GM03348 (cell line): Measurements from ENCODE around the gene BHMT.

Experiments
- DNase-seq: peaks from one replicate; pipeline ENCODE4 v3.0.0; 2012; ENCODE audit warnings: low spot score

BHMT gene, protein sequence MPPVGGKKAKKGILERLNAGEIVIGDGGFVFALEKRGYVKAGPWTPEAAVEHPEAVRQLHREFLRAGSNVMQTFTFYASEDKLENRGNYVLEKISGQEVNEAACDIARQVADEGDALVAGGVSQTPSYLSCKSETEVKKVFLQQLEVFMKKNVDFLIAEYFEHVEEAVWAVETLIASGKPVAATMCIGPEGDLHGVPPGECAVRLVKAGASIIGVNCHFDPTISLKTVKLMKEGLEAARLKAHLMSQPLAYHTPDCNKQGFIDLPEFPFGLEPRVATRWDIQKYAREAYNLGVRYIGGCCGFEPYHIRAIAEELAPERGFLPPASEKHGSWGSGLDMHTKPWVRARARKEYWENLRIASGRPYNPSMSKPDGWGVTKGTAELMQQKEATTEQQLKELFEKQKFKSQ

DNA sequence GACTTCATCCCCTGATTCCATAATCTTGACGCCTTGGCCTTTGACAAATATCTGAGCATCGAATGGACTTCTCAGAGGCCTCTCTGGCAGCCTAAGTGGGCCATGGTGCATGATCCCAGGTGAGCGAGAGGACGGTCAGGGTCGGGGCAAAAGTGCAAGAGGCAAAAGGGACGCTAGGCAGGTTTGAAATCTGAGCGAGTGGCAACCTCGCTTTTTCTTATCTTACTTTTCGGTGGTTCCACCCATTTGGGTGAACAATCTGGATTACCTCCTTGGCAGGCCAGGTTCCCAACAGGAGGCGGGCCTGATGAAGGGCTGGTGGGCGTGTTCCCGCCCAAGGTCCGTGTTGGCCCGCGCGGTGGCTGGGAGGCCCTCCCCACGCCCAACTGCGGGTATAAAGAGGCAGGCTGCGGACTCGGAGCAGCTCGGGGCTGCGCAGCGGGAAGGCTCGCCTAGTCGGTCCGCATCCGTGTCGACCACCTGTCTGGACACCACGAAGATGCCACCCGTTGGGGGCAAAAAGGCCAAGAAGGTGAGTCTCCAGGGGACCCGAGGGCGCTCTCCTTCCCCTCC is at the start of gene BHMT:
BHMT (plus strand) TSS at position 423 of the 573 bp plus-strand sequence; CDS start at position 500, 77 bp downstream.
- DNase-seq, result no peak

DNA sequence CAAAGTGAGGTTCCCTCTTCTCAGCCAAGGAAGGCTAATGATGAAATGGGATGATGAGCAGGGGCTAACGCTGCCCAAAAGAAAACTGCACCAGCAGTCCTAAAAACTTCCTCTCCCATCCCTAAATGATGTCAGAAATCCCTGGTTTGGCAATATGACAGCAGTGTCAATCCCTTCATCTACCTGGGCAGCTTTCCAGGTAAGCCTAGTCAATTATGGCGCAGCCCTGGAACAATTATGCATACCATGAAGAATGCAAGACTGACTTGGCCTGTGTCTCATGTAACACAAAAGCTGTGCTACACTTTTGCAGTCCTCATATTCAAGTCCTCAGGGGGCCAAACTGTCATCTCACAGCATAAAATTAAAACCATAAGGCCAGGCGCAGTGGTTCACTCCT is 49.2 kb upstream of the BHMT start:
- no peak for DNase-seq

DNA sequence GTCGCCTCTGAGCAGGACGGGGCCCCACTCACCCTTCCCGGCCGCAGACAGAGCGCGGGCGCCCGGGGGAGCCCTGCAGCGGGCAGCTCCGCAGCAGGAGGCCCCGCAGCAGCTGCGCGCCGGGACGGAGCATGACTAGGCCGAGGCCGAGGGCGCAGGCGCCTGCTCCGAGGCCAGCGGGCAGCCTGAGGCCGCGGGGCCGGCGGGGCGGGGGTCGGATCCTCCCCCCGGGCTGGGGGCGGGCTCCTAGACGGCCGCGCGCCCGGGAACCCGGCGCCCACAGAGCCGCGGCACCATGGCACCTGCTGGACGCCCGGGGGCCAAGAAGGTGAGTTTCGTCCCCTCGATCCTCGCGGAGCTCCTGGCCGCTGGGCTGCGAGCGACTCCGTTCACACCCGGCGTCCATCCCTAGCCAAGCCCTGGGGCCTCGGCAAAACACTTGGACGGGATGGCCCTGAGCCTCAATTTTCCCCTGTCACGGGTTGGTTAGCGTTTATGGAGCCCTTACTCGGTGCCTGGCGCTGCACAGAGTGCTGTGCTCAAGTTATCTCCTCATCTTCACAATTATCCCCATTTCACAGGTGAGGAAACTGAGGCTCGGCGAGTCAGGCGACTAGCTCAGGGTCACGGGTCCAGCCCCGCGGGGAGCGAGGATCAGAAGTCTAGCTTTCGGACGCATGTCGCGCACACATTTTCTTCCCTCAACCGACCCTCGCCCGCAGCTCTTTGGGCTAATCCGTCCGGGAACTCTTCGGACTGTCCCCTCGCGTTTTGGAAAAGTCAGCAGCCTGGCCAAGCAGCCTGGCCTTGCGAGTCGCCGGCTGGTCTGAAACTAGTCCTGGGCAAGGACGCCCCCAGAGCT is 41.9 kb upstream of the BHMT start, which contains the start of the genes BHMT2 and DMGDH:
BHMT2 (plus strand) TSS at position 280 of the 862 bp plus-strand sequence; CDS start at position 296, 16 bp downstream.
DMGDH (minus strand) TSS at position 187 of the 862 bp plus-strand sequence; CDS start at position 133, 54 bp downstream.
- DNase-seq, result peak; percentile 85

DNA sequence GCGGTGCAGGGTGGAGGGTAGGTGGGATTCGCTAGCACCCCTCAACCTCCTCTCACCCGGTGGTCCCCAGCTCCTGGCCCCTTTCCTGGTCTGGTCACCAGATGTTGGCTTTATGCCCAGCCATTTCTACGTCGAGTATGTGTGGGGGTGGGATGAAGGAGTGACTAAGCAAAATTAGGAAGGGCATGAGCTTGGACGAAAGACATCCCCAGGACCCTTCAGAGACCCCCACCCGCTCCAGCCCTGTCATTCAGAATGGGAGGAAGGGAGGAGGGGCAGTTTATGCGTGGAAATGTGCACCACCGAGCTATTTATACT is 41.3 kb upstream of the BHMT start:
- DNase-seq, result peak; percentile 40

DNA sequence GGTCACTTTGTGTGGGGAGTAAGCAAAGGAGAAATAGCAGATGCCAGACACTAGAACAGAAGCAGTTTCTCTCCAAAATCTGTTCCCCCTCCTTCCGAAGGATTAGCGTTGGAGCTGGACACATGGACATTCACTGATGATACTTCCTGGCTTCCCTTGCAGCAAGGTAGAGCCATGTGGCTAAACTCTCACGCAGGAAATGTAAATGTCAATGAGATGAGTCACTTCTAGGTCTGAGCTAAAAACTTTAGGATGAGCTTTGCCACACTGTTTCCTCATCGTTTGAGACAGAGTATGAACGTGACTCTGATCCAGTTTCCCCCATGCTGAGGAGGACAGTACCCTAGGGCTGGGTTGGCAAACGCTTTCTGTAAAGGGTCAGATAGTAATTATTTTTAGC is 37.0 kb upstream of the BHMT start:
- peak; percentile 19 for DNase-seq

DNA sequence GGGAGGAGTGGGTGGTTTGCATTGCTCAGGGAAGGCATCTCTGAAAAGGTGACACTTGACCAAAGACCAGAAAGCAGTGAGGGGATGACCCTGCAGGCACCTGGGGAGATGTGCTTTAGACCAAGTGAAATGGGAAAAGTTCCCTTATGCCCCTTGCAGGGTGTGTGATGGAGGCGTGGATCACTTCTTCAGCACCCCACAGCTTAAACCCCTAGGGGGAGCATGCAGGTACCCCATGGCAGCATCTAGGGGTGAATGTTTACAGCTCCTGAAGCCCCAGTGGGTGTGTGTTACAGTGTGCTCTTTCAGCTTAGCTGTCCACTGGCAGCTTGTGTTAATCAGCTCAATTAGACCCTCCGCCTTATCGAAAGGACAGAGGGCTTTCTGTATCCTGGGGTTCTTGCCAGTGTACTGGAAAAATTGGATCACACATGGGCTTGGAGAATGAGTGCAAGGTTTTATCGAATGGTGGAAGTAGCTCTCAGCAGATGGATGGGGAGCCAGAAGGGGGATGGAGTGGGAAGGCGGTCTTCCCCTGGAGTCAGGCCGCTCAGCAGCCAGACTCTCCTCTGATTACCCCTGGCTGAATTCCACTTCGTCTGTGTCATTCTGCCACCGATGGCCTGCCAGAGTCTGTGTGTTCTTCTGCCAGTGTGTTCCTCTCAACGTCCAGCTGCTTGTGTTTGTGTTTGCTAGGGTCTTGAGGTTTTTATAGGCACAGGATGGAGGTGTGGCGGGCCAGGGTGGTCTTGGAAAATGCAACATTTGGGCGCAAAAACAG is 35.8 kb upstream of the BHMT start:
- DNase-seq, result no peak

DNA sequence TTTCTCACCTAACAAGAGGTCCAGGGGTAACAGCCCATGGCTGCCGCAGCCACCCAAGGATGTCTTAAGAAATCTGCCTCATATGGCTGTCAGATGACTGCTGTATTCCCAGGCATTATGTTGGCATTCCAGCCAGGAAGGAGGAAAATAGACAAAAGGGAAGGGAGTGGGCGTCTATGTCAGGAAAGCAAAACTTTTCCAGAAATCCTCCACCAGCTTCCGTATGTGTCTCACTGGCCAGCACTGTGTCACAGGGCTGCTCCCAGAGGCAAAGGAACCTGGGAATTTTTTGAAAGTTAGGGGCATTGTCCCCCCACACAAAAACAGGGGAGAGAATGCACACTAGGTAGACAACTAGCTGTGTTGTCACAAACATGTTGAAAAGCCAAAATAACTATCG is 34.8 kb upstream of the BHMT start:
- DNase-seq, result no peak

DNA sequence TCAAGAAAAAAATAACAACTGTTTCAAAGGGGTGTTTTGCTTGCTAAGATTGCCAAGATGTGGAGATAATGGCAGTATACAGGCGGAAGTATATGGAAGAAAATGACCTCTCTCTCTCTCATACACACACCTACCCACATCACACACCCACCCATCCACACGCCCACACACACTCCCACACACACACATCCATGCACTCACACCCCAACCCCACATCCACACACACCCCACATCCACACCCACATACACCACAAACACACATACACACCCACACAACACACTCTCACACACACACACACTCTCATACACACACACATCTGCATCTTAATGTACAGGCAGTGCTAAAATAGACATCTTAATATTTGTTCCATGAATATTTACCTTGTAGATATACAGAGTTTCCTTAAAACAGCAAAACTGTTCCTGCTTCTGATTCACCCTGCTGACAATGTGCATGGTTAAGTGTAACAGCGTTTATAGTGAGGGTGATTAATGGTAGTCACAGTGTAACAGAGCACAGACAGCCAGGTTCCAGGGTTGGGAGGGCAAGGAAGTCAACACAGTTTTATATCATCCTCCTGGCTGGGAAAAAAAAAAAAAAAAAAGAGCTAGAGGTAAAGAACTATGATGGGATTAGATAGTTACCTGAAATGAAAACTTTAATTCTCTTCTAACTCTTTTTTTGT is 33.8 kb upstream of the BHMT start:
- no peak for DNase-seq

DNA sequence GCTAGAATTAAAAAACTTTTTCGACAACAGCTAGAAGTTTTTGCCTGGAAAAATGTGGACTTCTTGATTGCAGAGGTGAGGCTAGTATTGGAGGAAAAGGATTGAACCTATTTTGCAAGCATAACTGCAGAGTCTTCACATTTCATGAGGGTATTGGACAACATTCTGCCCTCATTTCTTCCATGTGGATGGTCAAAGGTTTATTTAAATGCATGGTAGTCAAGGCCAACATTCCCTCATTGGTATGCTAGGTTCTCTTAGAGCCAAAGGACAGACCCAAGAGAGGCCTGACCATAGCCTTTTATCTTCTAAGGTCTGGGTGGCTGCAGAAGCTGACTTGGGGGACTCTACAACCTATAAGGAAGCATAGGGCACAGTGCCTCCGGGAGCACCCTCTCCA is 30.8 kb upstream of the BHMT start:
- DNase-seq, result no peak

DNA sequence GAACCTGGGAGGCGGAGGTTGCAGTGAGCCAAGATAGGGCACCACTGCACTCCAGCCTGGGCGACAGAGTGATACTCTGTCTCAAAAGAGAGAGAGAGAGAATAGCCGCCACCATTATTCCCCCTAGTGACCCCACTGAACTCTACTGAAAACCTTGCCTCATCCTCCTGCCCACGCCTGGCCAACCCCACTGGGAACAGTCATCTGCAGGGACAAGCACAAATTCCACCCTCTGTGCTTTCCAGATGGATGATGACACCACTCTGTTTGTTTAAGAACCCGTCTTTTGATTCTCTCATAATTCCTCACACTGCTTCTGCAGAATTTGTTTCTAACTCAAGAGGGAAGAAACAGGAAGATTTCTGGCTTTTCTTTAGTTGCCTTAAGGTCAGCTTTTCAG is 29.8 kb upstream of the BHMT start:
- DNase-seq, result no peak

DNA sequence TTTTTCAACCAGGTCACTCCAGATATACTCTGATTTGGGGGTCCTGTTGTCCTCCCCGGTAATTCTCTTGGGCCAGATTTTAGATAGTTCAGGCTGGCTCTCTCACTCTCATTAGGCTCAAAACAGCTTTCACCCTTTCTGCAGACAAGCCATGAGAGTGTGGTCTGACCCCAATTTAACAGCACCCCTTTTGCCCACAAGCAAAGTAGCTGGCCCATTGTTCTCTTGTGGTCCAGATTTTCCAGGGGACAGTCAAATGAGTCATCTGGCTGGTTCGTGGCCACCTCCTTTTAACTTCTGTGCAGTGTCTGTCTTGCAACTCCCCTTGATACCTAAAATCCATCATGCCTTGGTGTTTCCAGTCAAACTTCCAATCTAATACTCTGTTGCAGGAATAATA is 25.5 kb upstream of the BHMT start:
- DNase-seq, result no peak

DNA sequence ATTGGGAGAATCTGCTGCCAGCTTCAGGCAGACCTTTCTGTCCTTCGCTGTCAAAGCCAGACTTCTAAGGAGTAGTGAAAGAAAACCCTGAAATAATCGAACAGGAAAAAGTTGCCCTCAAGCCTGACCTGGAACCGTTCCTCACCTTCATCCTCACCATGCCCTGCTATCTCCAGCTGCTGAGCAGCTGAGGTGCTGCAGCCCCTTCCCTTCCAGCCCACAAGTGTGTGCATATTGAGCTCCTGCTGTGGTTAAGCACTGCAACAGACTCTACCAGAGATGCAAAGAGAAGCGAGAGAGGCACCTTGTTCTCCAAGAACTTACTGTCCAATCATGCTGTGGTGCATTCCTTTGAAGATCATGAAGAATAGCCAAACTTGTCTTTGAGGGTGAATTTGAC is 23.1 kb upstream of the BHMT start:
- no peak for DNase-seq

DNA sequence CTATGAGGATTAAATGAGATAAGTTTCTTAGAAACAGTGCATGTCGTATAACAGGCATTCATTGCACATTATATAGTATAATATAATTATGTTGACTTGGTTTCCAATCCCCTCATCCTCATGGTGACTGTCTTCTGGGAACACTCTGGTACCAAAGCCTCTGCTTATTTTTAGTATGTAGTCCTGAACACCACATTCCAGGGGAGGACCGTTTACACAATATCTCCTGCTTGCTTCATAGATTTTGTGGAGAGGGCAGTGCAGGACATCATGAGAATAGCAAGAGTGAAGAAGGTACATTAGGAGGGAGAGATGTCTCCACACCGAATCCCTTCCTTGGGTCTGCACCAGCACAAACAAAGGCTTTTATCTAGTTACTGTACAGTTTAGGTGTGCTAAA is 20.5 kb upstream of the BHMT start:
- no peak for DNase-seq

DNA sequence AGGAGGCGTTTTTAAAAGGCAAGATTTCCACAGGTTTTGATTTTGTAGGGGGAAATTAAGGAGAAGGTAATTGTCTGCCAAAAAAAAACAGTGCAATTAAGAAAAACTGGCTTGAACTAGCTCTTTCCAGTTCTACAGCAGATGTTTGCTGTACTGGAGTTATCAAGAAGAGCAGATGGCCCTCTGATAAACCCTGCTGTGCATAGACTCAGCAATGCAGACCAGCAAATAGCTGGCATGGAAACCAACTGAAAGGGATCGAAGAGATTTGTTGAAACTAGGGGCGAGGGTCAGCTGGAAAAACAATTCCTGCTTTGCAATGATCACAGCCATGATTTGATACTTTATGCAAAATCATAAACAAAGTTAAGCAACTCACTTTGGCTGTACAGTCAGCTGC is 17.8 kb upstream of the BHMT start:
- no peak for DNase-seq

DNA sequence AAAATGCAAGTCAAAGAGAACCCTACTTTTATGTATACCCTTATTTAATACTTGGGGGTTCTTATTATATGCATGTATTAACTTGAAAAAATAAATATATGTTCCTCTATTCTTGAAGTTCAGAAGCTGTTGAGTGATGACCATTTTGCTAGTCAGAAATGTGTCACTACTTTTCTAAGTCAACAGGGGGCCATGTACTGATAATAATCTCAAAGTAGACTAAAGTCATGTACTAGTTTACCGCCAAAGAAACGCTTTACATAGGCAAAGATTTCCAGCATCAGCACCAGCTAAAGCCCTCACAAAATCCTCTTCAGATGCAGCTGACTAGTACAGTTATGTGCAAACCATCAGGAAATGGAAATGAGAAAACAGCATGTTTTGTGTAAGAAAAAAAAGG is 5.7 kb upstream of the BHMT start:
- DNase-seq, result no peak

DNA sequence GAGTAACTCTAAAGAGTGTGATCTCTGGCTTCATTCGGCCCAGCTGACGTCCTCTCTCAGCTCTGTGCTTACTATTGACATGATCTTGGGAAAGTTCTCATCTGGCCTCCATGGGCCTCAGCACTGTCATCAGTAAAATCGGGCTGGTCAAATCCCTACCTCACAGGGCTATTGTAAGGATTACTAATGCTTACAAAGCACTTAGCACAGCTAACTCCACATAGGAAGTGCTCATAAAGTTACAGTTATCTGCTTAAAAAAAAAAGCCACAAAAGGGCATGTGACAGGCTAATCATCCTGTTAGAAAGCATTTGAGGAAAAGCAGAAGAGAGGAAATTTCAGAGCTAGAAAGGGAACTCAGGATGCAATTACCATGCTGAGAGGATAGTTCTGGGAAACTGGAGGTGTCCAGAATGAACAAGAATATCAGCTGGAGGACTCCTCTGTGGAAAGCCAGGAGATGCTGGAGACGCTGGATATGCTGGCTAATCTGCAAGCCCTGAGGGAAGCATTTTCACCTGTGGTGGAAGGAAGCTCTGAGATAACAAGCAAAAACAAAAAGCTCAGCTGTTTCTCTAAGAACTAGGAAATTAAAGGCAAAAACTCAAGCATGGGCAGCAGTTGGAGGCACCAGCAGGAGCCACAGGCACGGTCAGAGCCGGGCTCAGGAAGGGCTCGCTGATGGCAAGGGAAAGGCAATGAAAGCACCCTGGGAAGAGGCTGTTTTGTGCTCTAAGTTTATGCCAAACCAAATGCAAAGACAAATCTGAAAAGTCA is 4.4 kb upstream of the BHMT start:
- no peak for DNase-seq

DNA sequence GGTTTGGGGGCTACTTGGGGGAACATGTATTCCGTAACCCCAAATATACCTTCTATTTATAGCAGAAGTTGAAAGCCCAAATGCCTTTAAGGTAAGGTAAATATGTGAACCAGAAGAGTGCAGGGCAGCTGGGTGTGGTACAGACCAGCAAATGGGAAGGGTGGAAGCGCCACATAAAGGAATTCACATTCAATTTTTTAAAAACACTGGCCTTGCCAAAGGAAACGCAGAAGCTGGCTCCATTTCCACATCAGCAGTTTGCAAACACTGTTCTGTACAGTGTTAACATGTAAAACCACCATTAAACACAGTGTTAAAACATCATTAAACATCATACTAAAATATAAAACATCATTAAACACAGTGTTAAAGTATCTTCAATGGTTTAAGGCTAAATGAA is 3.5 kb upstream of the BHMT start:
- DNase-seq, result no peak

DNA sequence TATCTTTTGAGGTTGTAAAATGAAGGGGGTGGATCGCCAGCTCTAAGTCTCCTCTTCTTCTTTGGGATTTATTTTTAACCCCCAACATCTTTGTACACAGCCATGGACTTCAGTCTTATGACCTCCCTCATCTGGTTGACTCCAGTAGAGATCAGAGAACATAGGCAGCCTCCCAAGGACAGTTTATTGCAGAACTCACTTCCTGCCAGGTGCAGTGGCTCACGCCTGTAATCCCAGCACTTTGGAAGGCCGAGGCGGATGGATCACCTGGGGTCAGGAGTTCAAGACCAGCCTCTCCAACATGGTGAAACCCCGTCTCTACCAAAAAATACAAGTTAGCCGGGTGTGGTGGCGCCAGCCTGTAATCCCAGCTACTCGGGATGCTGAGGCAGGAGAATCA is 2.8 kb upstream of the BHMT start:
- no peak for DNase-seq

DNA sequence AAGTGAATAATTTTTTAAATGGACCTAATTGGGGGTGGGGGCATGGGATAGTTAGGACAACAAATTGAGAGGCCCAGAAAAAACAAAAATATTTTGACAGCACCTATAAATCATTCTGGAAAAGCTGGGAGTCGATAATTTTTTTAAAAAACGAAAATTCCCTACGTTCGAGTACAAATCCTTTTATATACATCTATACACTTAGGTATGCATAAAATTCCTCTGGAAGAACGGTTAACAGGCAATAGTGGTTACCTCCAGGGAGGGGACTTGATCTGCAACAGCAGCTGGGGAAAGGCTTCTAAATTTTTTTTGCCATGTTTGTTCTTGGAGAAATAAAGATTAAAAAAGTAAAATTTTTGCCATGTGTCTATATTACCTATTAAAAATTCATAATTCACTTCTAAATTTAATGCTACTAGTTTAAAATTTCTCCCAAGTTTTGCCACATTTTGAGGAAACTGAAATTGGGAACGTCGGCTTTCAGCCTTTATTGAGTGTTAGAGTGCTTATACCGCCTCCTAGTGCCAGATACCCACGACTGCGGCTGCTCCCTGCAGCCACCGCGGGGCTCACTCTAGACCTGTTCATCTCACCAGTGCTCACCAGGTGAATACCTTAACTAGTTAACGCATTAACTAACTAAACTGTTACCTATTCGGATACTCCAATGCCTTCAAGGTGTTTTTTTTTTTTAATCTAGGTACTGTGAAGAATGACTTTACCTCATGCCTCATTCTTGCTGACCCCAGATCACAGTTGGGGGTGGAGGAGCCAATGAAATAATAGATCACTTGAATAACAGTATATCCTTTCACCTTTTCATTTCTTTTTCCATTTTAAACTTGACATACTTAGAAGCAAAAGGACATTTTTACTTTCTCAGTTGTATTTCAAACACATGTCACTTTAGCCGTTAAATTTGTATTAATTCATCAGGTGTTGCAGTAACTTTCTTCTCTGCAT is 1.8 kb upstream of the BHMT start:
- DNase-seq, result no peak
